Measurements from ENCODE around the gene MNS1.
"Not testable (repeated sequence)": the region's sequence is repeated elsewhere in the genome, so short reads cannot be mapped to it uniquely, and the experiment has no call there.

Gene MNS1

DNA sequence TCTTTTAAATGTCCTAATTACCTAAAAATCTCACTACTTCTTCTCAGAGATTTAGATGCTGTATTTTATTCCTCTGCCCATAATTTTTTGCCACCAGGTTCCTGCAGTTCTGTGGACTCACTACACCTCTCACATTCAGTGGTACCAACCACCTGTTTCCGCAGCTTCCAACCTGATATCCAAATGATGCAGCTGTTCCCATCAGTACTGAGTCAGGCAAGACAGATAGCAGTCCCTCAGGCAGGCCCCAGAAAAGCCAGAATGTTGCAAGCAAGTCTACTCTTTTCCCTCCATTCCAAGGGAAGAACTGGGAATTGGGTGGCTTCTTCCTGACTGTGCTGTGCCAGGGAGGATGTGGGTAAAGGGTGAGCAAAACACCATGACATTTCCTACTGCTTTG, 39.0 kb downstream of the MNS1 start:
- H3K36me3 Mint-ChIP-seq, result no peaks in the 10 kb centered on the region
- H3K27me3 Mint-ChIP-seq, result no peaks in the 10 kb centered on the region
- H3K4me3 Mint-ChIP-seq, result no peak overlapping the region
- no peak overlapping the region for H3K27ac Mint-ChIP-seq
- H3K9me3 Mint-ChIP-seq, result no peaks in the 10 kb centered on the region
- CTCF ChIA-PET, result interaction anchor here (1.5 kb wide), 1 partner anchor 177 kb away, joined by 14 read pairs; no protein-coding TSS in a partner anchor
- DNase-seq, result no peak
- H3K4me1 Mint-ChIP-seq, result no peaks in the 10 kb centered on the region

DNA sequence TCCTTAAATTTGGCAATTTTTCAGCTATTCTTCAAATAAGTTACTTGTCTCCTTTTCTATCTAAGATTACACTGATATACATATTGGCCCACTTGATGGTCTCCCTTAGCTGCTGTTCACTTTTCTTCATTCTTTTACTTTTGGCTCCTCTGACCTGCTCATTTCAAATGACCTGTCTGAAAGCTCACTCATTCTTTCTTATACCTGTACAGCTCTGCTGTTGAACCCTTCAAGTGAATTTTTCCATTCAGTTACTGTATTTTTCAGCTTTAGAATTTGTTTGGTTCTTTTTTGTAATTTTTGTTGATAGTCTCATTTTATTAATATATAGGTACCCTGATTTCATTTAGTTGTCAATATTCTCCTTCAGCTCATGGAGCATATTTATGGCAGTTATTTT, 39.7 kb downstream of the MNS1 start:
- Mint-ChIP-seq H3K9me3 (no peaks in the 10 kb centered on the region), H3K4me3 (no peak overlapping the region), H3K4me1 (no peaks in the 10 kb centered on the region), H3K27me3 (no peaks in the 10 kb centered on the region), H3K36me3 (no peaks in the 10 kb centered on the region), H3K27ac (no peak overlapping the region)
- CTCF ChIA-PET, result no interaction called here
- no peak for DNase-seq

DNA sequence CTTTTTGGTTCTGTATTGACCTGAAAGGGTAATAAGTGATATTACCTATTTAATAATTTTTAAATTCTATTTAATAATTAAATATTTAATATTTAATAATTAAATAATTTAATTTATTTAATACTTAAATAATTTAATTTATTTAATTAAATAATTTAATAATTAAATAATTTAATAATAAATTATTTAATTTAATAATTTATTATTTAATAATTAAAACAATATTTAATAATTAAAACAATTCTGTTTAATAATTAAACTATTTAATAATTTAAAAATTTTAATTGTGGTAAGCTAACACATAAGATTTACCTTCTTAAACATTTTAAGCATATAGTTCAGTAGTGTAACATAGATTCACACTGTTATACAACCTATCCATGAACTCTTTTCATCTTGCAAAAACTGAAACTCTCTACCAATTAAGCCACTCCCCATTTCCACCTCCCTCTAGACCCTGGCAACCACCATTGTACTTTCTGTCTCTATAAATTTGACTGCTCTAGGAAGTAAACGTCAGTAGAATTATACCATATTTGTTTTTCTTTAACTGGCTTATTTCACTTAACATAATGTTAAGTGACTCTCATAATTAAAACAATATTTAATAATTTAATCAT, 51.7 kb downstream of the MNS1 start:
- CTCF ChIA-PET, H3K27ac Mint-ChIP-seq, H3K36me3 Mint-ChIP-seq, DNase-seq, H3K4me3 Mint-ChIP-seq, H3K27me3 Mint-ChIP-seq, H3K9me3 Mint-ChIP-seq, H3K4me1 Mint-ChIP-seq: not testable (repeated sequence)

DNA sequence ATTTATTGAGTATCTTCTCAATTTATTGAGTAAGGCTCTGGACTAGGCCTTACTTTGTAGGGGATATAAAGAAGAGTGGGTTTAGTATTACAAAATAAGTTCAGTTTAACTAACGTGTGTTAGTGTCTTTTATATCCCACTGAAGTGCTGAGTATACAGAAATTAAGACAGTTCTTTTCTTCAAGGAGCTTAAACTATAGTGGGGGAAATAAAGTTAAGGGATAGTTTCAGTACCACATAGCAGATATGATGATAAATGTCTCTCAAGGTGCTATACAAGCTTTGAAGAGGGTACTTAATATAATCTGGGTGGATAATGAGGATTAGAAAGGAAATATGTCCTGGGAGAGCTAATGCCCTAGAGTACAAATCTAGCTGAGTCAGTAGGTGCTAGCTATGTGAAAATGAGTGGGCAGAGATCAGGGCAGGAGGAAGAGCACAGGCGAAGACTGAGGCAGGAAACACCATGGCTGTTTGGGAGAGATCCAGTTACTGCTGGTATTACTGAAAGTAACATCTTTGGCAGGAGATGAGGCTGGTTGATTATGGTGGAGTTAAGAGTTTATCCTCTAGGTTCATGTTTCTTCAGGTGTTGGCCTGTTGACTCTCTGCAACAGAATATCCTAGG, 53.7 kb downstream of the MNS1 start:
- Mint-ChIP-seq H3K4me1 (no peaks in the 10 kb centered on the region), H3K9me3 (no peaks in the 10 kb centered on the region), H3K27ac (no peak overlapping the region), H3K4me3 (no peak overlapping the region), H3K27me3 (no peaks in the 10 kb centered on the region), H3K36me3 (no peaks in the 10 kb centered on the region)
- CTCF ChIA-PET, result interaction anchor here (0.5 kb wide), 1 partner anchor 239 kb away, joined by 3 read pairs; no protein-coding TSS in a partner anchor
- DNase-seq, result no peak

DNA sequence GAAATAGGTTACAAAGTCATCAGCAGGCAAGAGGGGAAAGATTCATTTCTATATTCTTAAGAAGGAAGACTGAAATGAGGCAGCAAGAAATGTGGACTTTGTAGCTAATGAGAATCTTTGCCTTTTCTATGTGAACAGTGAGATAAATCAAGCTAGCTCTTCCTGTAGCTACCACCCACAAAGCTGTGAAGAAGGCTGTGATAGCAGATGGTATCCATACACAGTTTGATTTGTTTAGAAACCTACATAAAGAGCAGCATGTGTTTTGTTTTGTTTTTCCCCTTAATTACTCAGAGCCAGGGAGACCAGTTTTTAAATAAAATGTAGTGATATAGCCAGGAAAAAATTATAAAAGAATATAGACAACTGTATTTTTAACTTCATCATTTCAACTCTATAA, 54.2 kb downstream of the MNS1 start:
- CTCF ChIA-PET, result no interaction called here
- DNase-seq, result no peak
- Mint-ChIP-seq H3K4me1 (no peaks in the 10 kb centered on the region), H3K27ac (no peak overlapping the region), H3K27me3 (no peaks in the 10 kb centered on the region), H3K4me3 (no peak overlapping the region), H3K36me3 (no peaks in the 10 kb centered on the region), H3K9me3 (no peaks in the 10 kb centered on the region)

DNA sequence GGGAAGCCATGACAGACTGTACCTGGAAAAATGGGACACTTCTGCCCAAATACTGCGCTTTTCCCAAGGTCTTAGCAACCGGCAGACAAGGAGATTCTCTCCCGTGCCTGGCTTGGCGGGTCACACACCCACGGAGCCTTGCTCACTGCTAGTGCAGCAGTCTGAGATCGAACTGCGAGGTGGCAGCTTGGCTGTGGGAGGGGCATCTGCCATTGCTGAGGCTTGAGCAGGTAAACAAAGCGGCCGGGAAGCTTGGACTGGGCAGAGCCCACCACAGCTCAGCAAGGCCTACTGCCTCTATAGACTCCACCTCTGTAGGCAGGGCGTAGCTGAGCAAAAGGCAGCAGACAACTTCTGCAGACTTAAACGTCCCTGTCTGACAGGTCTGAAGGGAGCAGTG, 65.7 kb downstream of the MNS1 start:
- CTCF ChIA-PET, H3K27ac Mint-ChIP-seq: not testable (repeated sequence)

DNA sequence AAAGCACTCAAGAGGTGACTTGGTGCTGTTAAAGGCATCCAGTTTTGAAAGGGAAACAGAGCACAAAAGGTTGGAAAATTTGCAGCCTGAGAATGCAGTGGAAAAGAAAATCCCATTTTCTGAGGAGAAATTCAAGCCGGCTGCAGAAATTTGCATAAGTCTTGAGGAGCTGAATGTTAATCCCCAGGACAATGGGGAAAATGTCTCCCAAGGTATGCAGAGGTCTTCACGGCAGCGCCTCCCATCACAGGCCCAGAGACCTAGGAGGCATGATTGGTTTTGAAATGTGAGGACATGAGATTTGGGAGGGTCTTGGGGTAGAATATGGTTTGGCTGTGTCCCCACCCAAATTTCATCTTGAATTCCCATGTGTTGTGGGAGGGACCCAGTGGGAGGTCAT, 67.6 kb downstream of the MNS1 start:
- H3K4me1 Mint-ChIP-seq, H3K27ac Mint-ChIP-seq, H3K36me3 Mint-ChIP-seq, H3K9me3 Mint-ChIP-seq, DNase-seq, H3K27me3 Mint-ChIP-seq, CTCF ChIA-PET, H3K4me3 Mint-ChIP-seq: not testable (repeated sequence)

More for the DNA sequence above, 65.7 kb downstream of the MNS1 start:
- DNase-seq, H3K9me3 Mint-ChIP-seq, H3K4me3 Mint-ChIP-seq, H3K4me1 Mint-ChIP-seq, H3K36me3 Mint-ChIP-seq, H3K27me3 Mint-ChIP-seq: not testable (repeated sequence)

DNA sequence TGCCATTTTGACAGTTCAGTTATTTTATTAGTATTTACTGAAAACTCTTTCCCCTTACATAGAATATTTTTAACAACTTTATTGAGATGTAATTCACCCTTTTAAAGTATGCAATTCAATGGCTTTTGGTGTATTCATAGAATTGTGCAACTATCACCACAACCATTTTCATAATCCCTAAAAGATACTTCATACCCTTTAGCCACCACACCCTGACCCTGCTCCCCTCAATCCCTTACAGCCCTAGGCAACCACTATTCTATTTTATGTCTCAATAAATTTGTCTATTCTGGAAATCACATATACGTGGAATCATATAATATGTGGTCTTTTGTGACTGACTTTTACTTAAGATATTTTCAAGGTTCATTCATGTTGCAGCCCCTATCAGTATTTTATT, 70.0 kb downstream of the MNS1 start:
- Mint-ChIP-seq H3K27me3 (no peaks in the 10 kb centered on the region), H3K4me3 (no peak overlapping the region), H3K36me3 (no peaks in the 10 kb centered on the region), H3K4me1 (no peaks in the 10 kb centered on the region), H3K9me3 (no peaks in the 10 kb centered on the region), H3K27ac (no peak overlapping the region)
- no peak for DNase-seq
- CTCF ChIA-PET, result no interaction called here

DNA sequence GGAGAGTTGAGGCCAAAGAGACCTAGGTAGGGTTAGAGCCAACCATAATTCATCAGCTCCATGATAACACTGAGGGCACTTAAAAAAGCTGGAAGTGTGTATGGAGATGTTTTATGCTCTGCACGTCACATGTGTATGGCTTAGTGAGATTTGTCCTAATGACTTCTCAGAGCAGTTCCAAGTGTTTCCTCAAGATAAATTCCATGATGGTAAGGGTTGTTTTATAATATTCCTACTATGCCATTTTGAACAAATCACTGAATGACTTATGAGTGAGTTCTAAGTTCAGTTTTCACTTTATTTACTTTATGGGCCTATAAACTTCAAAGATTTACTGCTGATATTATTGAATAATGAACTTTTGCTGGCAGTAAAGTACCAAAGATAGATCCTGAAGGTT, 71.7 kb downstream of the MNS1 start:
- Mint-ChIP-seq H3K4me3 (no peak overlapping the region), H3K4me1 (no peaks in the 10 kb centered on the region), H3K27ac (no peak overlapping the region), H3K9me3 (no peaks in the 10 kb centered on the region), H3K27me3 (no peaks in the 10 kb centered on the region), H3K36me3 (no peaks in the 10 kb centered on the region)
- CTCF ChIA-PET, result no interaction called here
- no peak for DNase-seq

DNA sequence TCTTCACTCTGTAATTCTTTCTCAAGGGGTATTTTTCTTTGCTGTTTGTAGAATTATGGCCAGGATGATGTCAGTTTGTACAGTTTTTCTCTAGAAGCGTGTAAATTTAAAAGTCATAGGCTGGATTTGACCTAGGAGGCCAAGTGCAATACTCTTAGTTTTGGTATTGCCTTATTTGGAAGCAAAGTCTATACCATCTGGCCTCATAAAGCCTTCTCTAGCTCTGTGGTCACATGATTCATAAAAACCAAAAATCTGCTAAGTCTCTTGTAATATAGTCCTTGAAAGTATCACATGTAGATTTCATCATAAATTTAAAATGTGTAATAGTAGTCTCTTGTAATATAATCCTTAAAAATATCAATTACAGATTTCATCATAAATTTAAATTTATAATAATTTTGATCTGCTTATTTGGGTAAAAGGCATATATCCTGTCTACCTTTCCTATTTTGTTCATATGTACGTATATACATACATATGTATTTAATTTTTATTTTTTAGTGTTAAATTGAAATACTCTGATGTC, 74.1 kb downstream of the MNS1 start:
- CTCF ChIA-PET, result no interaction called here
- H3K27me3 Mint-ChIP-seq, result no peaks in the 10 kb centered on the region
- no peaks in the 10 kb centered on the region for H3K4me1 Mint-ChIP-seq
- DNase-seq, result no peak
- H3K4me3 Mint-ChIP-seq, result no peak overlapping the region
- H3K9me3 Mint-ChIP-seq, result no peaks in the 10 kb centered on the region
- no peak overlapping the region for H3K27ac Mint-ChIP-seq
- H3K36me3 Mint-ChIP-seq, result no peaks in the 10 kb centered on the region

DNA sequence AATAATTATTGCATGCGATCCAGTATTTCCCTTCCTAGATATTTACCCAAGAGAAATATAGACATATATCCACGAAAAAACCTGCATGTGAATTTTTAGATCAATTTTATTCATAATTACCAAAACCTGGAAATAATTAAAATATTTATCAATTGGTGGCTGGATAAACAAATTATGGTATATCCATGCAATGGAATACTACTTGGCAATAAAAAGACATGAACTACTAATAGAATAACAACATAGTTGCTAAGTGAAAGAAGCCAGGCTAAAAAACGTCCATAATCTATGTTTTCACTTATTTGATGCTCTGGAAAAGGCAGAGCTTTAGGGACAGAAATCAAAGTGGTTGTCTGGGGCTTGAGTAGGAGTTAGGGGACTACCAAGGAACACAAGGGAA, 79.0 kb downstream of the MNS1 start:
- DNase-seq, result no peak
- no peaks in the 10 kb centered on the region for H3K36me3 Mint-ChIP-seq
- CTCF ChIA-PET, result no interaction called here
- H3K27me3 Mint-ChIP-seq, result no peaks in the 10 kb centered on the region
- no peak overlapping the region for H3K4me3 Mint-ChIP-seq
- no peaks in the 10 kb centered on the region for H3K9me3 Mint-ChIP-seq
- no peaks in the 10 kb centered on the region for H3K4me1 Mint-ChIP-seq
- H3K27ac Mint-ChIP-seq, result no peak overlapping the region

DNA sequence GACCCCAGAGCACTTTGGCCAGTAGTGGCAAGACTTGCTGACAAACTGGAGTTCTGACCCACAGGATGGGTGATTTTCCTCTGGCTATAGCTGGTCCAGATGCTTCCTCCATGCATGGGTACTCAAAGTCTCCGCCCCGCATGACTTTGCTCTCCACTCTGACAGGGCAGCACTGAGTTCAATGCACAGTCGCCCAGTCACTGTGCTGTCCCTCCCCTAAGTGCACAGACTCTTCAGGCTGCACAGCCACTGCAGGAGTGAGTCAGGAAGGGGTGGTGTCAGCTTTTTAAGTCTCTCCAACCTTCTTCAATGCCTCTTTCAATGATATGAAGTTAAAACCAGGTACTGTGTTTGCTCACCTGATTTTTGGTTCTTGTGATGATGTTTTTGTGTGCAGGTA, 81.9 kb downstream of the MNS1 start:
- DNase-seq, result no peak

More for the DNA sequence above, 81.9 kb downstream of the MNS1 start:
- H3K36me3 Mint-ChIP-seq, result no peaks in the 10 kb centered on the region
- H3K4me1 Mint-ChIP-seq, result no peaks in the 10 kb centered on the region
- no peak overlapping the region for H3K27ac Mint-ChIP-seq
- peaks cover 12% of the 10 kb centered on the region for H3K9me3 Mint-ChIP-seq
- no peak overlapping the region for H3K4me3 Mint-ChIP-seq
- no peaks in the 10 kb centered on the region for H3K27me3 Mint-ChIP-seq
- CTCF ChIA-PET, result no interaction called here

Measured in activated naive CD4-positive, alpha-beta T cell treated with anti-CD3 and anti-CD28 coated beads, Interleukin-2, amount 10 ng/mL, durations not matched to agents 7 days and 5 days (primary cell).